C4-2B (cell line): ENCODE results near the gene CYTH2.

Experiments used
- ZFX ChIP-seq: fragments of 450-650 bp; IDR thresholded peaks from 2 replicates; pipeline ENCODE4 v1.6.1; 2017
- TF ChIP-seq, protein P1 (sequence below): fragments of 450-650 bp; conservative IDR thresholded peaks from 2 replicates; pipeline ENCODE4 v1.5.1; 2017; ENCODE audit warnings: mild to moderate bottlenecking

DNA sequence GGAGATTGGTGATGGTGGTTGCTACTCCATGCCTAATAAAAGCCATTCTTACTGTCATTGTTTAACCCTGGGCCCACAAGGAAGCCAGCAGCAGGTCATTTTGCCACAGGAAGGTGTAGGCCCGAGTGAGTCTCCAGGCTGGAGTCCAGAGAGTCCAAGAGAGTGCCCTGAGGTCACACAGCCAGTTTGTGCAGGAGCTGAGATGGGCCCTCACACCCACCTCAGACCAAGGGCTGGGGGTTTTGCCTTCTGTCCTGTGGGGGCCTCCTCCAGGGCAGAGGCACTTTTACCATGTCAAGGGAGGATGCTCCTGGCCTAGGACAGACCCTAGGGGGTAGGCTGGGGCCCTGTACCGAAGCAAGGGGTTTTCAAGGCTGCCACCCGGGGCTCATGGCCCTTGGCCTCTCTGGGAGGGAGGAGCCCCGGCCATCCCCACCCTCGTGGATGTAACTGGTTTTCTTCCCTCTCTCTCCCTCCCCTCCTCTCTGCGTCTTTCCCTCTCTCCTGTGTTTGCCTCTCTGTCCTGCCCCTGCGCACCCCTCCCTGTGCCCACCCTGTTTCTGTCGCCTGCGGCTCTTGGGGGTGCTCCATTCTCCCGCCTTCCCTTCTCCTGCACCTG lies 8.0 kb downstream of the CYTH2 start:
- TF ChIP-seq, protein P1, sequence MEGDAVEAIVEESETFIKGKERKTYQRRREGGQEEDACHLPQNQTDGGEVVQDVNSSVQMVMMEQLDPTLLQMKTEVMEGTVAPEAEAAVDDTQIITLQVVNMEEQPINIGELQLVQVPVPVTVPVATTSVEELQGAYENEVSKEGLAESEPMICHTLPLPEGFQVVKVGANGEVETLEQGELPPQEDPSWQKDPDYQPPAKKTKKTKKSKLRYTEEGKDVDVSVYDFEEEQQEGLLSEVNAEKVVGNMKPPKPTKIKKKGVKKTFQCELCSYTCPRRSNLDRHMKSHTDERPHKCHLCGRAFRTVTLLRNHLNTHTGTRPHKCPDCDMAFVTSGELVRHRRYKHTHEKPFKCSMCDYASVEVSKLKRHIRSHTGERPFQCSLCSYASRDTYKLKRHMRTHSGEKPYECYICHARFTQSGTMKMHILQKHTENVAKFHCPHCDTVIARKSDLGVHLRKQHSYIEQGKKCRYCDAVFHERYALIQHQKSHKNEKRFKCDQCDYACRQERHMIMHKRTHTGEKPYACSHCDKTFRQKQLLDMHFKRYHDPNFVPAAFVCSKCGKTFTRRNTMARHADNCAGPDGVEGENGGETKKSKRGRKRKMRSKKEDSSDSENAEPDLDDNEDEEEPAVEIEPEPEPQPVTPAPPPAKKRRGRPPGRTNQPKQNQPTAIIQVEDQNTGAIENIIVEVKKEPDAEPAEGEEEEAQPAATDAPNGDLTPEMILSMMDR: no peak
- no peak for TF ChIP-seq ZFX
